ENCODE results near the gene KRT27. TPM values are rescaled to one million over a fixed set of nuclear protein-coding genes. Genes with fewer than 3 reads are reported as not detected.

The KRT27 gene
- total RNA-seq, 1 experiment from 2014 or later: not detected

DNA sequence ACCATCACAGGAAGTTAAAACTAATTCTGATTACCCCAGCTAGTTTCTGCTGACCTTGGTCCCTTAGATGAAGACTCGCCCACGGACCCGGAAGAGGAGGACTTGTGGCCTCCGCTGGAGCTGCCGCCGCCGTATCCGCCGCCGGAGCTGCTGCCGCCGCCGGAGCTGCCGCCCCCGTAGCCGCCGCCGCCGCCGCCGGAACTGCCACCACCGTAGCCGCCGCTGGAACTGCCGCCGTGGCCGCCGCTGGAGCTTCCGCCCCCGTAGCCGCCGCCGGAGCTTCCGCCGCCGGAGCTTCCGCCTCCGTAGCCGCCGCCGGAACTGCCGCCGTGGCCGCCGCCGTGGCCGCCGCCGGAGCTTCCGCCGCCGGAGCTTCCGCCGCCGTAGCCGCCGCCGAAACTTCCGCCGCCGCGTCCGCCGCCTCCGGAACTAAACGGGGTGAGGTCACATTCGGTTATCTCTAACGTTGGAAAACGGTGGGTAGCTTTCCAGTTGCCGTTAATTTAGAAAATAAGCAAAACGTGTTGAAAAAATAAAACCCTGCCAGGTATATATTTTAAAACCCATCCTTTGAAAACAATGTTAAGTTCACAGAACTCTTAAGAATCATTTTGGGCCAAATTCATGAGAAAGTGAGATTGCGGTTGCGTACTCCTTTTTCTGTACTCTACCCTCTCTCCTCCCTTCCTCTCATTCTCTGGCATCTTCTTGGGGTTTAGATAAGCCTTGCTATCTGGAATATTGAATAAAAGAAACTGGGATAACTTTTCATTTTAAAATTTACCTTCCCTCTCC is 36.6 kb upstream of the KRT27 start (continued):
- TF ChIP-seq SRF (IDR thresholded peaks at IDR 0.05; ENCODE audit: low read depth) (no peak), CBX3 (IDR thresholded peaks at IDR 0.05; ENCODE audit: low read depth) (no peak), POLR2AphosphoS5 (IDR thresholded peaks at IDR 0.05; ENCODE audit: low read depth, low read length) (peak; percentile 64), SIN3A (IDR thresholded peaks at IDR 0.05; ENCODE audit: low read depth) (no peak), FOSL1 (IDR thresholded peaks at IDR 0.05; ENCODE audit: low read depth) (no peak), ZNF274 (IDR thresholded peaks at IDR 0.05; ENCODE audit: low read depth, low read length) (no peak)

DNA sequence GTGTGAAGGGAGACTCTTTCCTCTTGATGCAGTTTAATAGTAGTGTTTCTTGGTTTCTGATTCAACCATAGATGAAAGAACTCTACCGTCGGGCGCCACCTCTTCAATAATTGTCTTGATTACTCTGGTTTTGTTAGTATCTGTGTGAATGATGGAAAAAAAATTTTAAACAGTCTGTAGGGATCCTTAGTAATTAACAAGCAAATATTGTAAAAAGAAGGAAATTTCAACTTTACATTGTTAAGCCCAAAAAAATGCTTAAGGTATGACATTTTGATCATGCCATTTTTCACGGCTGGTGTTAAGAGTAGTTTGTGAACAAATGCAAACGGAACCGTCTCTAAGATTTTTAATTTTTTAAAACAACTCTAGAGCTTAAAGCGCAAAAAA is 36.0 kb upstream of the KRT27 start:
- intact Hi-C loops (cut with micrococcal nuclease): loop anchor here (5.0 kb wide), 1 partner anchor 84 kb away; no protein-coding TSS in a partner anchor

More for the DNA sequence above, 36.0 kb upstream of the KRT27 start:
- H3K9ac ChIP-seq (ENCODE audit: low read length): peak overlapping the region; percentile 86
- peaks cover 8 to 23% of the 10 kb centered on the region in 2 experiments for H3K4me1 ChIP-seq (ENCODE audit: control insufficient read depth in 1 of 2, insufficient read depth in 2 of 2, low read length in 2 of 2)
- ChIA-PET POLR2A (interaction anchor here (0.7 to 1.3 kb wide), 4 partner anchors 11 to 871 kb away, joined by 3 to 6 read pairs (median 3); partner anchors contain the start of gene EIF1), CTCF (interaction anchor here (0.7 to 2.1 kb wide), 6 partner anchors 55 to 848 kb away, joined by 3 to 9 read pairs (median 5); no protein-coding TSS in a partner anchor), RAD21 (ENCODE audit: low non-redundant PET in 1 of 2, low total read pairs in 2 of 2, uncharacterized antibody in 2 of 2, unreplicated experiment in 2 of 2) (no interaction called here)
- H3K4me2 ChIP-seq (ENCODE audit: low read length): peak overlapping the region; percentile 85
- H3K27ac ChIP-seq (ENCODE audit: low read depth, low read length): peak overlapping the region; percentile 93
- peaks cover 57% of the 10 kb centered on the region for H3K79me2 ChIP-seq (ENCODE audit: insufficient read depth, low read length)
- H2AFZ ChIP-seq (ENCODE audit: low read depth, low read length, poor library complexity, severe bottlenecking): no peak overlapping the region
- H3K27me3 ChIP-seq (ENCODE audit: insufficient read depth, low read length): no peaks in the 10 kb centered on the region
- no peak for DNase-seq (ENCODE audit: low read depth, low spot score)
- peak overlapping the region; percentile 69 to 88 for H3K4me3 ChIP-seq (replicated peaks in 1 of 2; ENCODE audit: low read depth in 1 of 2, low read length in 2 of 2)
- H3K9me3 ChIP-seq (ENCODE audit: control insufficient read depth in 1 of 2, insufficient read depth in 1 of 2, low read depth in 1 of 2, low read length in 2 of 2): no peaks in the 10 kb centered on the region
- H4K20me1 ChIP-seq (ENCODE audit: insufficient read depth): no peaks in the 10 kb centered on the region
- peaks cover 8 to 10% of the 10 kb centered on the region in 2 experiments; a peak in 2 of 4 replicates for H3K36me3 ChIP-seq (ENCODE audit: control insufficient read depth in 1 of 2, insufficient read depth in 2 of 2, low read length in 2 of 2)
- TF ChIP-seq, protein P1, sequence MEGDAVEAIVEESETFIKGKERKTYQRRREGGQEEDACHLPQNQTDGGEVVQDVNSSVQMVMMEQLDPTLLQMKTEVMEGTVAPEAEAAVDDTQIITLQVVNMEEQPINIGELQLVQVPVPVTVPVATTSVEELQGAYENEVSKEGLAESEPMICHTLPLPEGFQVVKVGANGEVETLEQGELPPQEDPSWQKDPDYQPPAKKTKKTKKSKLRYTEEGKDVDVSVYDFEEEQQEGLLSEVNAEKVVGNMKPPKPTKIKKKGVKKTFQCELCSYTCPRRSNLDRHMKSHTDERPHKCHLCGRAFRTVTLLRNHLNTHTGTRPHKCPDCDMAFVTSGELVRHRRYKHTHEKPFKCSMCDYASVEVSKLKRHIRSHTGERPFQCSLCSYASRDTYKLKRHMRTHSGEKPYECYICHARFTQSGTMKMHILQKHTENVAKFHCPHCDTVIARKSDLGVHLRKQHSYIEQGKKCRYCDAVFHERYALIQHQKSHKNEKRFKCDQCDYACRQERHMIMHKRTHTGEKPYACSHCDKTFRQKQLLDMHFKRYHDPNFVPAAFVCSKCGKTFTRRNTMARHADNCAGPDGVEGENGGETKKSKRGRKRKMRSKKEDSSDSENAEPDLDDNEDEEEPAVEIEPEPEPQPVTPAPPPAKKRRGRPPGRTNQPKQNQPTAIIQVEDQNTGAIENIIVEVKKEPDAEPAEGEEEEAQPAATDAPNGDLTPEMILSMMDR (IDR thresholded peaks at IDR 0.05 in 2 of 3, conservative IDR thresholded peaks at IDR 0.05 in 1 of 3; ENCODE audit: borderline replicate concordance in 1 of 3, insufficient read depth in 1 of 3, low read depth in 2 of 3, low read length in 2 of 3): no peak
- TF ChIP-seq, protein P2, sequence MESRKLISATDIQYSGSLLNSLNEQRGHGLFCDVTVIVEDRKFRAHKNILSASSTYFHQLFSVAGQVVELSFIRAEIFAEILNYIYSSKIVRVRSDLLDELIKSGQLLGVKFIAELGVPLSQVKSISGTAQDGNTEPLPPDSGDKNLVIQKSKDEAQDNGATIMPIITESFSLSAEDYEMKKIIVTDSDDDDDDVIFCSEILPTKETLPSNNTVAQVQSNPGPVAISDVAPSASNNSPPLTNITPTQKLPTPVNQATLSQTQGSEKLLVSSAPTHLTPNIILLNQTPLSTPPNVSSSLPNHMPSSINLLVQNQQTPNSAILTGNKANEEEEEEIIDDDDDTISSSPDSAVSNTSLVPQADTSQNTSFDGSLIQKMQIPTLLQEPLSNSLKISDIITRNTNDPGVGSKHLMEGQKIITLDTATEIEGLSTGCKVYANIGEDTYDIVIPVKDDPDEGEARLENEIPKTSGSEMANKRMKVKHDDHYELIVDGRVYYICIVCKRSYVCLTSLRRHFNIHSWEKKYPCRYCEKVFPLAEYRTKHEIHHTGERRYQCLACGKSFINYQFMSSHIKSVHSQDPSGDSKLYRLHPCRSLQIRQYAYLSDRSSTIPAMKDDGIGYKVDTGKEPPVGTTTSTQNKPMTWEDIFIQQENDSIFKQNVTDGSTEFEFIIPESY (IDR thresholded peaks at IDR 0.05; ENCODE audit: extremely low read depth, insufficient replicate concordance, low read length): no peak
- TF ChIP-seq CEBPB (IDR thresholded peaks at IDR 0.05; ENCODE audit: low read depth) (no peak), POLR2AphosphoS5 (IDR thresholded peaks at IDR 0.05; ENCODE audit: low read depth, low read length) (no peak), TCF7L2 (IDR thresholded peaks at IDR 0.05; ENCODE audit: borderline replicate concordance, extremely low read depth, insufficient read depth, insufficient read length) (no peak), EGR1 (IDR thresholded peaks at IDR 0.05; ENCODE audit: low read depth) (0 out of 2 replicates have a peak, but pooled peaks have one; percentile 0), EZH2 (IDR thresholded peaks at IDR 0.05) (no peak)
- TF ChIP-seq, protein P3, sequence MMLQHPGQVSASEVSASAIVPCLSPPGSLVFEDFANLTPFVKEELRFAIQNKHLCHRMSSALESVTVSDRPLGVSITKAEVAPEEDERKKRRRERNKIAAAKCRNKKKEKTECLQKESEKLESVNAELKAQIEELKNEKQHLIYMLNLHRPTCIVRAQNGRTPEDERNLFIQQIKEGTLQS (IDR thresholded peaks at IDR 0.05): no peak
- no peak for ATAC-seq
- TSS peak; percentile 93 for BruUV-seq (replicated peaks)
- no peaks in the 10 kb centered on the region for H3K9me2 ChIP-seq (ENCODE audit: insufficient read depth)

All from HCT116 (cell line).